ENCODE measurements around the gene TCERG1L.

TCERG1L gene

GRCh38 chr10:131315344-131315743 lies 3.8 kb upstream of the TCERG1L start:
- peak; percentile 6 for DNase-seq

GRCh38 chr10:131314799-131315198 lies 3.3 kb upstream of the TCERG1L start:
- no peak for DNase-seq

- DNase-seq, result no peak
Measured at GRCh38 chr10:131314148-131314547, 2.6 kb upstream of the TCERG1L start.

GRCh38 chr10:131313377-131313776 lies 1.9 kb upstream of the TCERG1L start:
- no peak for DNase-seq

GRCh38 chr10:131312478-131312836 lies 936 bp upstream of the TCERG1L start:
- peak; percentile 40 for DNase-seq

GRCh38 chr10:131311402-131311660 lies 190 bp downstream of the TCERG1L start:
- DNase-seq, result no peak

GRCh38 chr10:131310551-131311401 lies 745 bp downstream of the TCERG1L start:
- peak; percentile 10 for DNase-seq

GRCh38 chr10:131310142-131310541 lies 1.4 kb downstream of the TCERG1L start:
- no peak for DNase-seq

GRCh38 chr10:131300508-131300907 lies 11.0 kb downstream of the TCERG1L start:
- DNase-seq, result no peak

GRCh38 chr10:131290781-131291180 lies 20.7 kb downstream of the TCERG1L start:
- DNase-seq, result no peak

- DNase-seq, result no peak
Measured at GRCh38 chr10:131288648-131289047, 22.9 kb downstream of the TCERG1L start.

GRCh38 chr10:131282961-131283360 lies 28.6 kb downstream of the TCERG1L start:
- no peak for DNase-seq

- DNase-seq, result no peak
Measured at GRCh38 chr10:131280101-131280500, 31.4 kb downstream of the TCERG1L start.

- no peak for DNase-seq
Measured at GRCh38 chr10:131279516-131279915, 32.0 kb downstream of the TCERG1L start.

GRCh38 chr10:131277969-131278368 lies 33.6 kb downstream of the TCERG1L start:
- DNase-seq, result no peak

- DNase-seq, result no peak
Measured at GRCh38 chr10:131277278-131277677, 34.2 kb downstream of the TCERG1L start.

- no peak for DNase-seq
Measured at GRCh38 chr10:131275691-131276090, 35.8 kb downstream of the TCERG1L start.

- no peak for DNase-seq
Measured at GRCh38 chr10:131274883-131275282, 36.6 kb downstream of the TCERG1L start.

GRCh38 chr10:131274133-131274880 lies 37.2 kb downstream of the TCERG1L start:
- no peak for DNase-seq

GRCh38 chr10:131273476-131273875 lies 38.0 kb downstream of the TCERG1L start:
- DNase-seq, result no peak

- DNase-seq, result no peak
Measured at GRCh38 chr10:131272897-131273451, 38.5 kb downstream of the TCERG1L start.

- DNase-seq, result no peak
Measured at GRCh38 chr10:131271966-131272365, 39.6 kb downstream of the TCERG1L start.

- DNase-seq, result no peak
Measured at GRCh38 chr10:131271195-131271880, 40.2 kb downstream of the TCERG1L start.

All from stimulated activated CD4-positive, alpha-beta T cell treated with anti-CD3 and anti-CD28 coated beads, Interleukin-15, amount 100 ng/mL, for 24 hours (primary cell).